Measurements from ENCODE around the gene PPP1R26. TPM values are rescaled to one million over a fixed set of nuclear protein-coding genes. Genes with fewer than 3 reads are reported as not detected.

Gene PPP1R26
- total RNA-seq, 2 experiments from 2014 or later, result 0.29 to 0.32 TPM

Other genes with a start within 250 kb of the PPP1R26 start
- 10 to 100 TPM; 36.9 to 40.7 TPM for gene MRPS2, start 20.9 kb downstream of the PPP1R26 start, total RNA-seq
- under 1 TPM in 1 of 2 experiments, not detected in 1; 0.29 TPM for gene LCN1, start 41.7 kb downstream of the PPP1R26 start, total RNA-seq
- not detected for gene OBP2A, start 66.3 kb downstream of the PPP1R26 start, total RNA-seq
- not detected for gene PAEP, start 82.0 kb downstream of the PPP1R26 start, total RNA-seq
- gene GLT6D1, start 159.8 kb downstream of the PPP1R26 start, total RNA-seq, result not detected
- not detected for gene LCN9, start 183.5 kb downstream of the PPP1R26 start, total RNA-seq
- gene SOHLH1, start 219.7 kb downstream of the PPP1R26 start, total RNA-seq, result not detected
- not detected for gene KCNT1, start 222.4 kb downstream of the PPP1R26 start, total RNA-seq